CD14-positive monocyte (primary cell): ENCODE measurements around the gene NLGN1. TPM values are rescaled to one million over a fixed set of nuclear protein-coding genes. Genes with fewer than 3 reads are reported as not detected.

Experiments used
- DNase-seq, 3 donors: peaks; one replicate each; pipeline ENCODE4 v3.0.0-alpha.2; 2011 to 2022
- H2AFZ ChIP-seq: 2 replicates; pipeline ENCODE4 v1.6.0; 2012; ENCODE audit warnings: mild to moderate bottlenecking, low read depth, low read length, inconsistent platforms; ENCODE audit not compliant: insufficient read depth, poor library complexity, severe bottlenecking
- H3K27ac ChIP-seq, 2 donors: 1 replicate in 1 of 2; 2 replicates in 1 of 2; pipeline ENCODE4 v1.5.1; 2012 to 2013; ENCODE audit warnings: low read length in 2 of 2, control low read depth in 1 of 2, inconsistent platforms in 1 of 2, low read depth in 1 of 2, mild to moderate bottlenecking in 1 of 2
- H3K27me3 ChIP-seq, 2 donors: one replicate each; pipeline versions ENCODE4 v1.6.0 to v1.6.1; 2011 to 2013; ENCODE audit warnings: low read length in 2 of 2; ENCODE audit not compliant: control insufficient read depth in 2 of 2, insufficient read depth in 2 of 2
- H3K36me3 ChIP-seq, 2 donors: replicated peaks in 1 of 2; 1 replicate in 1 of 2; 2 replicates in 1 of 2; pipeline versions ENCODE4 v1.5.1 to v1.6.1; 2012 to 2013; ENCODE audit warnings: low read length in 2 of 2, control low read depth in 1 of 2, inconsistent platforms in 1 of 2, mild to moderate bottlenecking in 1 of 2; ENCODE audit not compliant: insufficient read depth in 2 of 2, control insufficient read depth in 1 of 2
- H3K4me1 ChIP-seq, 2 donors: 1 replicate in 1 of 2; 2 replicates in 1 of 2; pipeline versions ENCODE4 v1.5.1 to v1.6.1; 2012 to 2013; ENCODE audit warnings: low read length in 2 of 2, control low read depth in 1 of 2, inconsistent platforms in 1 of 2, mild to moderate bottlenecking in 1 of 2, moderate library complexity in 1 of 2; ENCODE audit not compliant: insufficient read depth in 2 of 2, control insufficient read depth in 1 of 2
- H3K4me2 ChIP-seq: replicated peaks from 2 replicates; pipeline ENCODE3; 2012; ENCODE audit warnings: low read length, moderate library complexity, mild to moderate bottlenecking; ENCODE audit not compliant: poor library complexity, severe bottlenecking; ENCODE audit errors: extremely low read depth
- H3K4me3 ChIP-seq, 3 experiments: fragments of 200-600 bp in 1 of 3; sonication (generic) in 1 of 3; replicated peaks in 1 of 3; 1 replicate in 2 of 3; 2 replicates in 1 of 3; pipeline ENCODE4 v1.5.1; 2011 to 2013; ENCODE audit warnings: low read length in 3 of 3, mild to moderate bottlenecking in 3 of 3, control low read depth in 2 of 3, low read depth in 2 of 3, inconsistent platforms in 1 of 3, moderate library complexity in 1 of 3
- H3K79me2 ChIP-seq: 2 replicates; pipeline ENCODE4 v1.6.0; 2012; ENCODE audit warnings: mild to moderate bottlenecking, control low read depth, inconsistent platforms, low read length, moderate library complexity; ENCODE audit not compliant: insufficient read depth
- H3K9ac ChIP-seq: 2 replicates; pipeline ENCODE4 v1.6.0; 2017; ENCODE audit warnings: low read length, mild to moderate bottlenecking; ENCODE audit not compliant: insufficient read depth, poor library complexity, severe bottlenecking
- H3K9me3 ChIP-seq, 2 donors: replicated peaks in 1 of 2; 1 replicate in 1 of 2; 2 replicates in 1 of 2; pipeline versions ENCODE4 v1.5.1 to v1.6.1; 2012 to 2013; ENCODE audit warnings: low read length in 2 of 2, control low read depth in 1 of 2; ENCODE audit not compliant: control insufficient read depth in 1 of 2, insufficient read depth in 1 of 2
- H4K20me1 ChIP-seq: 2 replicates; pipeline ENCODE4 v1.6.0; 2012; ENCODE audit warnings: mild to moderate bottlenecking, low read length, control low read depth, moderate library complexity; ENCODE audit not compliant: insufficient read depth
- H3K27ac Mint-ChIP-seq, 7 donors: one replicate each; pipeline ENCODE4 v1.8.0; 2020; ENCODE audit warnings: mild to moderate bottlenecking in 7 of 7, mixed read lengths in 7 of 7, moderate library complexity in 6 of 7, inconsistent platforms in 2 of 7
- H3K27me3 Mint-ChIP-seq, 3 donors: one replicate each; pipeline ENCODE4 v1.8.0; 2021 to 2022; ENCODE audit warnings: low read depth in 3 of 3, mild to moderate bottlenecking in 3 of 3, mixed read lengths in 3 of 3, moderate library complexity in 3 of 3, inconsistent platforms in 1 of 3
- H3K36me3 Mint-ChIP-seq, 2 donors: one replicate each; pipeline ENCODE4 v1.8.0; 2020; ENCODE audit warnings: mixed read lengths in 2 of 2, inconsistent platforms in 1 of 2, mild to moderate bottlenecking in 1 of 2
- H3K4me1 Mint-ChIP-seq: one replicate; pipeline ENCODE4 v1.8.0; 2020; ENCODE audit warnings: mild to moderate bottlenecking, mixed read lengths
- H3K4me3 Mint-ChIP-seq, 2 donors: one replicate each; pipeline ENCODE4 v1.8.0; 2020; ENCODE audit warnings: mild to moderate bottlenecking in 2 of 2, mixed read lengths in 2 of 2, moderate library complexity in 1 of 2
- H3K9me3 Mint-ChIP-seq, 7 donors: one replicate each; pipeline ENCODE4 v1.8.0; 2020 to 2022; ENCODE audit warnings: mixed read lengths in 7 of 7, mild to moderate bottlenecking in 6 of 7, moderate library complexity in 6 of 7, inconsistent platforms in 2 of 7
- CTCF ChIP-seq: fragments of 200-600 bp; IDR thresholded peaks from one replicate; pipeline ENCODE4 v1.8.0; 2022; ENCODE audit warnings: antibody characterized with exemption, mild to moderate bottlenecking
- WGBS: methylation state at CpG from one replicate; pipeline ENCODE4 v1.1.5; 2013; ENCODE audit warnings: missing lambda C conversion rate; ENCODE audit not compliant: insufficient coverage; 5-methylcytosine and 5-hydroxymethylcytosine counted together
- intact Hi-C, 2 donors: fragments of 100-400 bp; cut with micrococcal nuclease; formaldehyde crosslinking; loops; one replicate each; pipeline versions ENCODE4 v1.15.0 to v1.15.1; 2023
- polyA plus RNA-seq, 3 donors: library from polyadenylated mRNA; depleted of rRNA in 1 of 3; unstranded in 2 of 3; stranded (reverse) in 1 of 3; fragments of 300-500 nt in 2 of 3; fragments of >200 nt in 1 of 3; fragmentation: Illumina TruSeq in 2 of 3; gene quantifications; 1 replicate in 2 of 3; 2 replicates in 1 of 3; pipeline ENCODE4 v1.2.3, GENCODE V29; 2012 to 2021

NLGN1 gene
- polyA plus RNA-seq, 3 donors: not detected

DNA sequence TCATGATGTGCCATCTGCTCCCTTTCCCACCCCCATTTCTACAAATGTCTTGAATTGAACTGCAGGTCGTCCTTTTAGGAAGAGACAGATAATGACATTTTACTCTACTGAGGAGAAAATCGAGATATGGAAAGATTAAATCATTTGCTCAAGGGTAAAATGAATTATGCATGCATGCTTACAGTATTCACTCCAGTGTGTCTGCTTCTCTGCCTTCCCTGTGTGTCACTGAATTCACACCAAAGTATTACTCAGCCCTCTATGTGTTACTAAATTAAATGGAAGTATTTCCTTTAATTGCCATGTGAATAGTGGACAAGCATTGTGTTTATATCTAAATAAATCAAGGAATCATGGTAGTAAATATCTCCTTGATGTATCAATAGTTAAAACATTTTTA, 449.0 kb downstream of the NLGN1 start:
- no peaks in the 10 kb centered on the region for H3K4me1 ChIP-seq
- WGBS: no CpG with 5 or more reads among the region's 2 CpGs
- no peak overlapping the region for H3K9ac ChIP-seq

GRCh38 chr3:173849489-173849888, 451.9 kb downstream of the NLGN1 start:
- Histone ChIP-seq H3K36me3 (no peaks in the 10 kb centered on the region), H3K4me3 (no peak overlapping the region), H3K4me1 (no peaks in the 10 kb centered on the region), H4K20me1 (no peaks in the 10 kb centered on the region), H3K9me3 (no peaks in the 10 kb centered on the region), H3K4me2 (no peak overlapping the region), H3K27ac (no peak overlapping the region), H3K79me2 (no peaks in the 10 kb centered on the region), H3K9ac (no peak overlapping the region), H3K27me3 (no peaks in the 10 kb centered on the region), H2AFZ (no peak overlapping the region)
- intact Hi-C loops: no loop called here
- Mint-ChIP-seq H3K27ac (no peak overlapping the region), H3K36me3 (no peaks in the 10 kb centered on the region), H3K4me1 (no peaks in the 10 kb centered on the region), H3K4me3 (no peak overlapping the region), H3K9me3 (peaks cover 0 to 4% (median 0%) of the 10 kb centered on the region in 7 donors), H3K27me3 (peaks cover 0 to 1% (median 0%) of the 10 kb centered on the region in 3 donors)
- TF ChIP-seq CTCF: no peak
- DNase-seq: no peak
- WGBS: no CpG with 5 or more reads among the region's 4 CpGs

More for the DNA sequence above, 449.0 kb downstream of the NLGN1 start:
- TF ChIP-seq CTCF: no peak
- Mint-ChIP-seq H3K4me3 (no peak overlapping the region), H3K36me3 (no peaks in the 10 kb centered on the region), H3K9me3 (peaks cover 0 to 5% (median 0%) of the 10 kb centered on the region in 7 donors), H3K27ac (no peak overlapping the region), H3K27me3 (peaks cover 0 to 2% (median 1%) of the 10 kb centered on the region in 3 donors), H3K4me1 (no peaks in the 10 kb centered on the region)
- H3K4me2 ChIP-seq: no peak overlapping the region
- H3K27ac ChIP-seq: no peak overlapping the region
- no peaks in the 10 kb centered on the region for H3K27me3 ChIP-seq
- no peaks in the 10 kb centered on the region for H3K79me2 ChIP-seq
- intact Hi-C loops: no loop called here
- DNase-seq: no peak
- no peak overlapping the region for H2AFZ ChIP-seq
- no peaks in the 10 kb centered on the region for H3K9me3 ChIP-seq
- H3K36me3 ChIP-seq: no peaks in the 10 kb centered on the region
- no peak overlapping the region for H3K4me3 ChIP-seq
- H4K20me1 ChIP-seq: no peaks in the 10 kb centered on the region
